HepG2 (cell line): ENCODE measurements around the gene GPN2. TPM values are rescaled to one million over a fixed set of nuclear protein-coding genes. Genes with fewer than 3 reads are reported as not detected.

Experiments
- CEBPB ChIP-seq: IDR thresholded peaks from 2 replicates; pipeline ENCODE4 v1.6.1; 2011; ENCODE audit warnings: low read depth, low read length, improper control_type of control experiment, borderline replicate concordance
- FOXP1 ChIP-seq, 2 experiments: fragments of 450-650 bp in 1 of 2; IDR thresholded peaks; 2 replicates each; pipeline ENCODE4 v1.6.1; 2017 to 2018; ENCODE audit warnings: antibody characterized with exemption in 1 of 2
- JUN ChIP-seq: sonication (generic); formaldehyde crosslinking; IDR thresholded peaks from 2 replicates; pipeline ENCODE4 v1.4.0; 2020; ENCODE audit warnings: mild to moderate bottlenecking, missing genetic modification reagents
- MTA1 ChIP-seq: sonication (generic); formaldehyde crosslinking; IDR thresholded peaks from 2 replicates; pipeline ENCODE4 v1.4.0; 2020; ENCODE audit warnings: missing genetic modification reagents, mild to moderate bottlenecking, borderline replicate concordance
- PAX8 ChIP-seq: sonication (generic); formaldehyde crosslinking; IDR thresholded peaks from 2 replicates; pipeline ENCODE4 v1.8.0; 2022; ENCODE audit warnings: mild to moderate bottlenecking, missing genetic modification reagents, borderline replicate concordance
- PPARG ChIP-seq: conservative IDR thresholded peaks from 2 replicates; pipeline ENCODE4 v1.6.1; 2016; ENCODE audit warnings: missing biosample characterization, missing genetic modification reagents
- RARG ChIP-seq: sonication (generic); formaldehyde crosslinking; IDR thresholded peaks from 2 replicates; pipeline ENCODE4 v1.4.0; 2020; ENCODE audit warnings: low read depth, mild to moderate bottlenecking, missing genetic modification reagents
- REXO4 ChIP-seq: sonication (generic); formaldehyde crosslinking; IDR thresholded peaks from 2 replicates; pipeline ENCODE4 v1.8.0; 2022; ENCODE audit warnings: missing genetic modification reagents, mild to moderate bottlenecking, borderline replicate concordance
- SOX5 ChIP-seq: IDR thresholded peaks from 2 replicates; pipeline ENCODE4 v1.6.1; 2016; ENCODE audit warnings: borderline replicate concordance
- TAF1 ChIP-seq: sonication (generic); formaldehyde crosslinking; IDR thresholded peaks from 2 replicates; pipeline ENCODE4 v1.4.0; 2020; ENCODE audit warnings: missing genetic modification reagents
- U2AF2 ChIP-seq: fragments of 200-400 bp; formaldehyde crosslinking; IDR thresholded peaks from 2 replicates; pipeline ENCODE4 v1.6.1; 2017; ENCODE audit warnings: low read depth, mild to moderate bottlenecking, low read length
- YEATS4 ChIP-seq: sonication (generic); formaldehyde crosslinking; IDR thresholded peaks from 2 replicates; pipeline ENCODE4 v1.4.0; 2020; ENCODE audit warnings: missing genetic modification reagents, borderline replicate concordance
- ZFP90 ChIP-seq: sonication (generic); formaldehyde crosslinking; IDR thresholded peaks from 2 replicates; pipeline ENCODE4 v1.8.0; 2022; ENCODE audit warnings: missing genetic modification reagents, mild to moderate bottlenecking, inconsistent platforms, borderline replicate concordance
- ZNF251 ChIP-seq: sonication (generic); formaldehyde crosslinking; IDR thresholded peaks from 2 replicates; pipeline ENCODE4 v1.9.0; 2021; ENCODE audit warnings: mild to moderate bottlenecking, missing genetic modification reagents
- ZNF335 ChIP-seq: sonication (generic); formaldehyde crosslinking; IDR thresholded peaks from 2 replicates; pipeline ENCODE4 v1.4.0; 2020; ENCODE audit warnings: missing genetic modification reagents
- ZNF432 ChIP-seq: sonication (generic); formaldehyde crosslinking; IDR thresholded peaks from 2 replicates; pipeline ENCODE4 v1.5.0; 2020; ENCODE audit warnings: missing genetic modification reagents, mild to moderate bottlenecking, borderline replicate concordance
- ZNF564 ChIP-seq: sonication (generic); formaldehyde crosslinking; IDR thresholded peaks from 2 replicates; pipeline ENCODE4 v1.8.1; 2023; ENCODE audit warnings: mild to moderate bottlenecking, missing genetic modification reagents
- ZNF672 ChIP-seq: sonication (generic); formaldehyde crosslinking; IDR thresholded peaks from 2 replicates; pipeline ENCODE4 v1.8.1; 2022; ENCODE audit warnings: missing genetic modification reagents
- ZNF781 ChIP-seq: sonication (generic); formaldehyde crosslinking; IDR thresholded peaks from 2 replicates; pipeline ENCODE4 v1.5.1; 2020; ENCODE audit warnings: borderline replicate concordance, mild to moderate bottlenecking, missing genetic modification reagents; ENCODE audit errors: not compliant biosample characterization
- polyA plus RNA-seq, 8 experiments: library from polyadenylated mRNA; depleted of rRNA in 3 of 8; stranded (reverse) in 7 of 8; unstranded in 1 of 8; fragments of >200 nt; fragmentation: Illumina TruSeq in 4 of 8; extraction: Trizol in 4 of 8; gene quantifications; 2 replicates each; pipeline versions ENCODE4 v1.2.1 to v1.2.3, GENCODE V29; 2011 to 2016; ENCODE audit warnings: low read depth in 4 of 8, missing spikeins in 1 of 8, mixed read lengths in 1 of 8; ENCODE audit not compliant: insufficient read depth in 1 of 8
- total RNA-seq, 5 experiments: library from RNA; depleted of rRNA; stranded (reverse); fragments of >200 nt; fragmentation: Illumina TruSeq; extraction: Trizol; gene quantifications; 2 replicates each; pipeline ENCODE4 v1.2.3, GENCODE V29; 2016; ENCODE audit warnings: low read depth in 1 of 5
- TF ChIP-seq, protein P1 (sequence below): sonication (generic); formaldehyde crosslinking; IDR thresholded peaks from 2 replicates; pipeline ENCODE4 v1.8.0; 2022; ENCODE audit warnings: mild to moderate bottlenecking, missing genetic modification reagents; ENCODE audit not compliant: insufficient replicate concordance
- TF ChIP-seq, protein P2 (sequence below): sonication (generic); formaldehyde crosslinking; IDR thresholded peaks from 2 replicates; pipeline ENCODE4 v1.4.0; 2020; ENCODE audit warnings: mild to moderate bottlenecking, missing genetic modification reagents
- TF ChIP-seq, protein P3 (sequence below): sonication (generic); formaldehyde crosslinking; IDR thresholded peaks from 2 replicates; pipeline ENCODE4 v1.4.0; 2020; ENCODE audit warnings: mild to moderate bottlenecking, missing genetic modification reagents
- TF ChIP-seq, protein P4 (sequence below): sonication (generic); formaldehyde crosslinking; IDR thresholded peaks from 2 replicates; pipeline ENCODE4 v1.4.0; 2020; ENCODE audit warnings: missing genetic modification reagents

Gene GPN2
- total and polyA plus RNA-seq, 2 of the 13 experiments (the other 11 are each of a cell fraction or from before 2014, with no cell fraction given): 19.3 to 38.9 TPM

GRCh38 chr1:26910343-26911160, 20.5 kb upstream of the GPN2 start (continued):
- TF ChIP-seq, protein P1, sequence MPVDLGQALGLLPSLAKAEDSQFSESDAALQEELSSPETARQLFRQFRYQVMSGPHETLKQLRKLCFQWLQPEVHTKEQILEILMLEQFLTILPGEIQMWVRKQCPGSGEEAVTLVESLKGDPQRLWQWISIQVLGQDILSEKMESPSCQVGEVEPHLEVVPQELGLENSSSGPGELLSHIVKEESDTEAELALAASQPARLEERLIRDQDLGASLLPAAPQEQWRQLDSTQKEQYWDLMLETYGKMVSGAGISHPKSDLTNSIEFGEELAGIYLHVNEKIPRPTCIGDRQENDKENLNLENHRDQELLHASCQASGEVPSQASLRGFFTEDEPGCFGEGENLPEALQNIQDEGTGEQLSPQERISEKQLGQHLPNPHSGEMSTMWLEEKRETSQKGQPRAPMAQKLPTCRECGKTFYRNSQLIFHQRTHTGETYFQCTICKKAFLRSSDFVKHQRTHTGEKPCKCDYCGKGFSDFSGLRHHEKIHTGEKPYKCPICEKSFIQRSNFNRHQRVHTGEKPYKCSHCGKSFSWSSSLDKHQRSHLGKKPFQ (CRISPR knock-in tag): peak; percentile 70
- TF ChIP-seq, protein P2, sequence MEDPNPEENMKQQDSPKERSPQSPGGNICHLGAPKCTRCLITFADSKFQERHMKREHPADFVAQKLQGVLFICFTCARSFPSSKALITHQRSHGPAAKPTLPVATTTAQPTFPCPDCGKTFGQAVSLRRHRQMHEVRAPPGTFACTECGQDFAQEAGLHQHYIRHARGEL: 0 out of 2 replicates have a peak, but pooled peaks have one; percentile 80
- peak; percentile 78; the same call in 1 of the 2 replicates for TF ChIP-seq YEATS4
- TF ChIP-seq SOX5 (CRISPR knock-in tag): peak; percentile 89
- peak; percentile 68; the same call in 1 of the 2 replicates for TF ChIP-seq ZNF564
- TF ChIP-seq REXO4: no peak
- TF ChIP-seq ZNF672 (CRISPR knock-in tag): no peak
- TF ChIP-seq RARG (CRISPR knock-in tag): no peak
- no peak for TF ChIP-seq ZNF432
- TF ChIP-seq FOXP1 (IDR thresholded peaks at IDR 0.05): no peak
- peak; percentile 89 for TF ChIP-seq FOXP1 (CRISPR knock-in tag; IDR thresholded peaks at IDR 0.05)
- TF ChIP-seq ZFP90 (CRISPR knock-in tag): peak; percentile 46; the same call in 1 of the 2 replicates
- TF ChIP-seq ZNF781: peak; percentile 79
- TF ChIP-seq PPARG (CRISPR knock-in tag): peak; percentile 88
- TF ChIP-seq, protein P3, sequence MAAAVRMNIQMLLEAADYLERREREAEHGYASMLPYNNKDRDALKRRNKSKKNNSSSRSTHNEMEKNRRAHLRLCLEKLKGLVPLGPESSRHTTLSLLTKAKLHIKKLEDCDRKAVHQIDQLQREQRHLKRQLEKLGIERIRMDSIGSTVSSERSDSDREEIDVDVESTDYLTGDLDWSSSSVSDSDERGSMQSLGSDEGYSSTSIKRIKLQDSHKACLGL (CRISPR knock-in tag): no peak
- TF ChIP-seq JUN (CRISPR knock-in tag): peak; percentile 60; the same call in 1 of the 2 replicates
- TF ChIP-seq ZNF251 (CRISPR knock-in tag): no peak
- TF ChIP-seq ZNF335 (CRISPR knock-in tag): no peak
- TF ChIP-seq CEBPB: peak; percentile 96
- no peak; the same call in 1 of the 2 replicates for TF ChIP-seq TAF1 (CRISPR knock-in tag)
- no peak for TF ChIP-seq MTA1 (CRISPR knock-in tag)
- TF ChIP-seq U2AF2: no peak
- TF ChIP-seq, protein P4, sequence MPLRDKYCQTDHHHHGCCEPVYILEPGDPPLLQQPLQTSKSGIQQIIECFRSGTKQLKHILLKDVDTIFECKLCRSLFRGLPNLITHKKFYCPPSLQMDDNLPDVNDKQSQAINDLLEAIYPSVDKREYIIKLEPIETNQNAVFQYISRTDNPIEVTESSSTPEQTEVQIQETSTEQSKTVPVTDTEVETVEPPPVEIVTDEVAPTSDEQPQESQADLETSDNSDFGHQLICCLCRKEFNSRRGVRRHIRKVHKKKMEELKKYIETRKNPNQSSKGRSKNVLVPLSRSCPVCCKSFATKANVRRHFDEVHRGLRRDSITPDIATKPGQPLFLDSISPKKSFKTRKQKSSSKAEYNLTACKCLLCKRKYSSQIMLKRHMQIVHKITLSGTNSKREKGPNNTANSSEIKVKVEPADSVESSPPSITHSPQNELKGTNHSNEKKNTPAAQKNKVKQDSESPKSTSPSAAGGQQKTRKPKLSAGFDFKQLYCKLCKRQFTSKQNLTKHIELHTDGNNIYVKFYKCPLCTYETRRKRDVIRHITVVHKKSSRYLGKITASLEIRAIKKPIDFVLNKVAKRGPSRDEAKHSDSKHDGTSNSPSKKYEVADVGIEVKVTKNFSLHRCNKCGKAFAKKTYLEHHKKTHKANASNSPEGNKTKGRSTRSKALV: no peak
- TF ChIP-seq PAX8 (CRISPR knock-in tag): no peak
